Melanocyte of skin (primary cell): Measurements from ENCODE around the gene UBXN4. TPM values are rescaled to one million over a fixed set of nuclear protein-coding genes. Genes with fewer than 3 reads are reported as not detected.

Source experiments
- small RNA-seq, 2 donors: library from RNA; depleted of rRNA; stranded (forward); fragments of <200 nt; gene quantifications; one replicate each; pipeline ENCODE3, GENCODE V24; 2012
- total RNA-seq, 2 donors: library from RNA; depleted of rRNA; stranded (reverse); fragments of >200 nt; gene quantifications; 2 replicates each; pipeline ENCODE4 v1.2.3, GENCODE V29; 2012

The UBXN4 gene
- 10 to 100 TPM; 37.0 to 47.1 TPM for total RNA-seq

GRCh38 chr2:135741395-135742324 is at the start of gene UBXN4:
TSS of gene UBXN4 (plus strand) at chr2:135741855. CDS start at chr2:135741930, 75 bp downstream.

Small RNA genes within 50 kb of the gene (small RNA-seq; reads per million reads assigned to genes)
- 0 reads per million in 2 donors for gene RF00019

Other genes with a start within 250 kb of the UBXN4 start
- 1 to 10 TPM; 6.7 to 7.2 TPM for gene ZRANB3, start 210.6 kb upstream of the UBXN4 start, total RNA-seq
- 10 to 100 TPM; 10.3 to 13.7 TPM for gene R3HDM1, start 210.4 kb upstream of the UBXN4 start, total RNA-seq
- gene LCT, start 95.3 kb downstream of the UBXN4 start, total RNA-seq = under 1 TPM in 1 of 2 donors, not detected in 1; under 0.01 TPM
- 10 to 100 TPM in 1 of 2 donors, 1 to 10 TPM in 1; 6.9 to 22.6 TPM for gene MCM6, start 134.6 kb downstream of the UBXN4 start, total RNA-seq
- gene DARS1, start 243.8 kb downstream of the UBXN4 start, total RNA-seq = 10 to 100 TPM; 56.8 to 84.9 TPM